GM19240 (cell line): Measurements from ENCODE around the gene MST1R.
A peak's percentile ranks its signal among the peaks of the same experiment; 100 is the strongest.

Source experiments
- DNase-seq: peaks from one replicate; pipeline ENCODE4 v3.0.0; 2011; ENCODE audit warnings: low spot score; ENCODE audit not compliant: insufficient read length

Gene MST1R

DNA sequence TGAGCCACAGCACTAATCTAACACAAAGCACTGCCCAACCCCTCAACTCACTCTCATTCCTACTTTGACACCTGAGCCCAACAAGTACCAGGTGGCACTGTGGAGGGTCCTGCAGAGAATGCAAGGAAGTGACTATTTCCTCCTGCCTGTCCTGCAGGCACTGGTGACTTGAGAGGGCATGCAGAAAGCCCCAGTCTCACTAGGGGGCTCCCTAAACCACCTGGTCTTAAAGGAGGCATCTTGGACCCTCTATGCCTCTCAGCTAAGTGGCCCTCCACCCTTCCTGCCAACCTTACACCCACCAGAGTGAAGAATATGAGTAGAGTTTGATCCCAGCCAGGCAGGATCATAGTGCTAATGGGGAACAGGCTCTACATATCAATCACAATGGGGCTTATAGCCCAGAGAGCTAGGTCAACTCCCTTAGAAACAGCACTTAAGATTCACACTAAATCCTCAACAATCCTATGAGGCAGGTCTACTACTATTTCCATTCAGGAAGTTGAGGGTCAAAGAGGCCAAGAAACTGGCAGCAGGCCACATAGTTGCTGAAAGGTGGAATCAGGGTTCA, 62.5 kb downstream of the MST1R start:
- no peak for DNase-seq

DNA sequence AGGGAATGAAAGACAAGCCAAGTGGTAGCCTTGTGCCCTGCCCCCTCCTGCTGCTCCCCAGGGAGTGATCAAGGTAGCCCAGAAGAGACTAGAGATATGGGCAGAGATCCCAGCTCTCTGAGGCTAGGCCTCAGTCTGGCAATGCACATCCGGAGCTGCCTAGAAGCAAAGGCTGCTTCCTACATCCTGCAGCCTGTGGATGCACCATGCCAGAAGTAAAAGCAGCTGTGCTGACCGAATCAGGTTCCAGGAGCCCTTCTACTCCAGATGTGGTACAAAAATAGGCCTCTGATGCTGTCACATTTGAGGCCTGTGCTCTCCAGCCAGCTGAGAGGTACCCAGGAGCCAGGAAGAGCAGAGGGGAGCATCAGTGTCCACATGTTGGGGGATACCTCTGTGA, 63.3 kb downstream of the MST1R start:
- no peak for DNase-seq

DNA sequence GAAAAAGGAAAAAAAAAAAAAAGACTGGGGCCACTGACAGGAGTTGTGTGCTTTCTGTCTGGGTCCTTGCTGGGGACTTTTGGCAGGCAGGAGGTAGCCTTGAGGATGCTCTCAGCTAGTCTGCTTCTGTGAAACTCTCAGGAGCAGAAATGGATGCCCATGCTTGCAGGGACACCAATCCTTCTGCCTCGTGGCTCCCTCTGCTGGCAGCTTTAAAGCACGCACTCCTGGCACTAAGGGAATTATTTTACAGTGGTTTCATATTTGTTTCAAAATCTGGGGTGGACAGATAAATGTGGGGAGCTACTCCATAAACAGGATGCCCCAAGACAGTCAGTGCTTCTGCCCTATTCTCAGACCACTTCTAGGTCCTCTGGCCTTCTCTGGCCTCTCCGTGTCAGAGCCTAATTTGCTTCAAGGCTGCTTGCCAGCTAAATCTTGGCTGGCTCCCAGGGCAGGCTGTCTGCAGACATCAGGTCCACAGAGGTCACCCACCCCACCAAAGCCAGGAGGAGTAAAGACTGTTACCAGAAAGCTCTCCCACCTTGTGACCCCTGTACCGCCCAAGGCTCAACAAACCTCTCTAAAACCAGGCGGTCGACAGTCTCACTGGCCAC, 64.4 kb downstream of the MST1R start:
- peak; percentile 47 for DNase-seq
